ENCODE data around the gene CFAP74. TPM values are rescaled to one million over a fixed set of nuclear protein-coding genes. Genes with fewer than 3 reads are reported as not detected.

The CFAP74 gene
- total and polyA plus RNA-seq, 7 donors = 0.03 to 0.27 TPM; not detected in 5

DNA sequence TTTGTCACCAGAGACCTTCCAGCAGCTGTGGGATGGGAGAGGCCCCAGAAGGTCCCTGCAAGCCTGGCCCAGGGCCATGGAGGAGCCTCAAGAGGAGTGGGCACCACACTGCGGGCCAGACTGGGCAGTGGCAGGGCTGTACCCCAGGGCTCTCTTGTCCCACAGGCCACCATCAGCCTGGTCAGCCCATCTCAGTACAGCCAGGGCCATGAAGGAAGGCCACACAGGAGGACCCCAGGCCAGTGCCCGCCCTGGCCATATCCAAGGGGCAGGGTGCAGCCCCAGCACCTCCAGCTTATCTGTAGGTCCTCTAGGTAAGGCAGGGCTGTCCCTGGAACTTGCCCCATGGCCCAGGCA lies 109.6 kb downstream of the CFAP74 start:
- H3K4me1 ChIP-seq = peaks cover 0 to 31% (median 28%) of the 10 kb centered on the region in 4 donors
- peaks cover 0 to 24% (median 21%) of the 10 kb centered on the region in 3 donors for H3K27me3 ChIP-seq
- no peak for DNase-seq
- peak overlapping the region in 1 of 4 donors; percentile 32 for H3K27ac ChIP-seq
- no peak overlapping the region for H3K4me3 ChIP-seq
- TF ChIP-seq, protein P1, sequence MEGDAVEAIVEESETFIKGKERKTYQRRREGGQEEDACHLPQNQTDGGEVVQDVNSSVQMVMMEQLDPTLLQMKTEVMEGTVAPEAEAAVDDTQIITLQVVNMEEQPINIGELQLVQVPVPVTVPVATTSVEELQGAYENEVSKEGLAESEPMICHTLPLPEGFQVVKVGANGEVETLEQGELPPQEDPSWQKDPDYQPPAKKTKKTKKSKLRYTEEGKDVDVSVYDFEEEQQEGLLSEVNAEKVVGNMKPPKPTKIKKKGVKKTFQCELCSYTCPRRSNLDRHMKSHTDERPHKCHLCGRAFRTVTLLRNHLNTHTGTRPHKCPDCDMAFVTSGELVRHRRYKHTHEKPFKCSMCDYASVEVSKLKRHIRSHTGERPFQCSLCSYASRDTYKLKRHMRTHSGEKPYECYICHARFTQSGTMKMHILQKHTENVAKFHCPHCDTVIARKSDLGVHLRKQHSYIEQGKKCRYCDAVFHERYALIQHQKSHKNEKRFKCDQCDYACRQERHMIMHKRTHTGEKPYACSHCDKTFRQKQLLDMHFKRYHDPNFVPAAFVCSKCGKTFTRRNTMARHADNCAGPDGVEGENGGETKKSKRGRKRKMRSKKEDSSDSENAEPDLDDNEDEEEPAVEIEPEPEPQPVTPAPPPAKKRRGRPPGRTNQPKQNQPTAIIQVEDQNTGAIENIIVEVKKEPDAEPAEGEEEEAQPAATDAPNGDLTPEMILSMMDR (IDR thresholded peaks at IDR 0.05) = no peak
- TF ChIP-seq POLR2A (IDR thresholded peaks at IDR 0.05) (no peak), EP300 (IDR thresholded peaks at IDR 0.05) (no peak), POLR2AphosphoS5 (IDR thresholded peaks at IDR 0.05) (no peak)
- no peaks in the 10 kb centered on the region for H3K9me3 ChIP-seq
- H3K36me3 ChIP-seq = no peaks in the 10 kb centered on the region
- 48 to 82% methylated on average over 2 of the region's 2 CpGs for WGBS, 2 donors
- intact Hi-C loops (cut with DNase I) = no loop called here

DNA sequence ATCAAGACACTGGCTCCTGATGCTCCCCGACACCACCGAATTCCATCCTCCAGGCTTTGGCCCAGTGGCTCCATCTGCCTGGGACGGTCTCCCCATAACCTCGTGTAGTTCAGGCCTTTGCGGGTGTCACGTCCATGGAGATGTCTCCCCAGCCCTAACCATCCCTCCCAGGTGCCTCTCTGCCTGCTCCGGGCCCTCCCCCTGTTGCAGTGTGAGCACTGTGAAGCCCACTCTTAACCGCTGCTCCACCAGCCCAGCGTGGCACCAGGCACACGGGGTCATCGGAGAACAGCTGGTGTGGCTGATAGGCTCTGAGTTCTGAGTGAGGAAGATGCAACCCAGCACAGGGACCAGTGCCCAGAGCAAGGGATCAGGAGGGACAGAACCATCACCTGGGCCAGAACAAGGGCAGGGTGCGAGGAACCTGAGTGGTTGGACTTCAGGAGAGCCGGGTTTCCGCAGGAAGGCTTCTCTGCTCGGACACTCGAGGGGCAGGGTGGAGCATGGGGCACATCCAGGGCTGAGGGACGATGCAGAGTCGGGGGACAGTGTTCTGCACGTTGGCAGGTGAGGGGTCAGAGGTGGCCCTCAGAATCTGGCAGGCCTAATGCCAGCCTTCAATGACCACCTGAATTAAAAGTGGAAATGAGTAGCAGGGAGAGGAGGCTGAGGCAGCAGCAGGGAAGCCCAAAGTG lies 110.1 kb downstream of the CFAP74 start:
- TF ChIP-seq, protein P1 (IDR thresholded peaks at IDR 0.05) = no peak
- TF ChIP-seq POLR2AphosphoS5 (IDR thresholded peaks at IDR 0.05) (no peak), EP300 (IDR thresholded peaks at IDR 0.05) (no peak), POLR2A (IDR thresholded peaks at IDR 0.05) (no peak)
- H3K27ac ChIP-seq = no peak overlapping the region

DNA sequence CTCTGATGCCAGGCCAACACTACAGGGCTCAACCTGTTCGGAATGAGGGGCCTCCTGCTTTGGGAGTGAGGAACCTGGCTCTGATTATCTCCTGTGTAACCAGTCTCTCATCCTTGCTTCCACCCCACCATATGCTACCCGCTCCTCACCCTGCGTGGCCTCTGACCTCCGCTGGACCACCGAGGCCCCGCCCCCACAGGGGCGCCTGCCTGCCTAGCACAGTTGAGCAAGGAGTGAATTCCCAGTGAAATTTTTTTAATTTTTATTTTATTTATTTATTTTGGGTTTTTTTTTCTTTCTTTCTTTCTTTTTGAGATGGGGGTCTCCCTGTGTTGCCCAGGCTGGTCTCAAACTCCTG lies 110.8 kb downstream of the CFAP74 start:
- TF ChIP-seq POLR2AphosphoS5 (IDR thresholded peaks at IDR 0.05) (no peak), EP300 (IDR thresholded peaks at IDR 0.05) (no peak), POLR2A (IDR thresholded peaks at IDR 0.05) (no peak)
- TF ChIP-seq, protein P1 (IDR thresholded peaks at IDR 0.05) = no peak
- no peak for DNase-seq
- no peaks in the 10 kb centered on the region for H3K9me3 ChIP-seq
- WGBS, 2 donors = 34 to 79% methylated on average over 7 of the region's 7 CpGs
- peak overlapping the region in 1 of 4 donors; percentile 95 for H3K4me3 ChIP-seq
- intact Hi-C loops (cut with DNase I) = no loop called here
- no peaks in the 10 kb centered on the region for H3K36me3 ChIP-seq
- peaks cover 0 to 24% (median 21%) of the 10 kb centered on the region in 3 donors for H3K27me3 ChIP-seq
- H3K27ac ChIP-seq = peak overlapping the region; percentile 90 to 100 (median 96)
- H3K4me1 ChIP-seq = peaks cover 0 to 44% (median 40%) of the 10 kb centered on the region in 4 donors

More for the DNA sequence above, 110.1 kb downstream of the CFAP74 start:
- H3K4me3 ChIP-seq = no peak overlapping the region
- DNase-seq = no peak
- WGBS, 2 donors = 78 to 91% methylated on average over 19 of the region's 19 CpGs
- intact Hi-C loops (cut with DNase I) = no loop called here
- H3K27me3 ChIP-seq = peaks cover 0 to 24% (median 21%) of the 10 kb centered on the region in 3 donors
- H3K9me3 ChIP-seq = no peaks in the 10 kb centered on the region
- H3K4me1 ChIP-seq = peaks cover 0 to 37% (median 33%) of the 10 kb centered on the region in 4 donors
- no peaks in the 10 kb centered on the region for H3K36me3 ChIP-seq

DNA sequence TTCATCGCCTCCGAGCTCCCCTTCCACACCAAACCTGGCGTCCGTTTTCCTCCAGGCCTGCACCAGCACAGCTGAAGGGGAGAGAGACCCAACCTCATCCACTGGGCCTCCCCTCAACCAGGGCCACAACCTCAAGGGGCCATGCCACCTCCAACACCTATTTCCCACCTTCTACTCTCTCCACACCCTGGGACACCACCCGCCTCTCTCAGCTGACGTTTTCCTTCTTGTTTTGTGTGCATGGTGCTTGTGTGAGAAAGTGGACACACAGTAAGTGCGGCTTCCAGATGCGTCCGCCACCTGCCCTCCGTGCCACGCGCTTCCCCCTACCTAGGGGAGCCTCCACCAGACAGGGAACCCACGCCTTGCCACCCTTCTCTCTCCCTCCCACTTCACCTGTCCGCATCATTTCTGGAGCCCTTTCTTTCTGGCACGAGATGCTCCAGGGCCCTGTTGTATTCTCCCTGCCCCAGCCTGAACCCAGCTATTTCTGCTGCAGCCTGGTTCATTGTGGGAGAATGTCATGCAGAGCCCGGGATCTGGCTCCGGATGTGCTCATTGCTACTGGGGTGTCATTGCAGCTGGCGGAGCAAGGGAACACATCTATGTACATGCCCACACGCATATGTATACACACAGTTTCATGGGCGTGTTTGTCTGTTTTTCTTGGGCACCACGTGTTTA lies 111.4 kb downstream of the CFAP74 start:
- DNase-seq = no peak
- Histone ChIP-seq H3K9me3 (no peaks in the 10 kb centered on the region), H3K27me3 (peaks cover 0 to 24% (median 21%) of the 10 kb centered on the region in 3 donors), H3K4me3 (peak overlapping the region; percentile 66 to 97 (median 95)), H3K27ac (peak overlapping the region; percentile 90 to 100 (median 96)), H3K36me3 (no peaks in the 10 kb centered on the region), H3K4me1 (peaks cover 0 to 49% (median 45%) of the 10 kb centered on the region in 4 donors)
- TF ChIP-seq POLR2AphosphoS5 (IDR thresholded peaks at IDR 0.05) = no peak
- TF ChIP-seq, protein P1 (IDR thresholded peaks at IDR 0.05) = no peak
- no peak for TF ChIP-seq POLR2A (IDR thresholded peaks at IDR 0.05)
- TF ChIP-seq EP300 (IDR thresholded peaks at IDR 0.05) = no peak
- WGBS, 2 donors = 11 to 54% methylated on average over 21 of the region's 21 CpGs
- intact Hi-C loops (cut with DNase I) = no loop called here

All from sigmoid colon (tissue), 7 donors.